Adrenal gland (tissue), 12 donors: ENCODE measurements around the gene CCN6. TPM values are rescaled to one million over a fixed set of nuclear protein-coding genes. Genes with fewer than 3 reads are reported as not detected.
A peak's percentile ranks its signal among the peaks of the same experiment; 100 is the strongest.
"Not testable (repeated sequence)": the region's sequence is repeated elsewhere in the genome, so short reads cannot be mapped to it uniquely, and the experiment has no call there.

Experiments used
- DNase-seq, 7 donors: peaks; one replicate each; pipeline ENCODE4 v3.0.0-alpha.2; 2019 to 2020
- H3K27ac ChIP-seq, 5 donors: fragments of 200-600 bp; sonication (generic) in 4 of 5; 1 replicate in 3 of 5; 2 replicates in 2 of 5; pipeline versions ENCODE4 v1.5.1 to v1.8.0; 2016 to 2020; ENCODE audit warnings: mild to moderate bottlenecking in 1 of 5
- H3K27me3 ChIP-seq: fragments of 200-600 bp; 2 replicates; pipeline ENCODE4 v1.8.0; 2021
- H3K36me3 ChIP-seq, 2 donors: fragments of 200-600 bp; replicated peaks in 1 of 2; 1 replicate in 1 of 2; 2 replicates in 1 of 2; pipeline versions ENCODE4 v1.5.1 to v1.8.0; 2018 to 2022
- H3K4me1 ChIP-seq, 2 donors: fragments of 200-600 bp; replicated peaks in 1 of 2; 1 replicate in 1 of 2; 2 replicates in 1 of 2; pipeline versions ENCODE4 v1.5.1 to v1.8.0; 2018 to 2021
- H3K4me3 ChIP-seq, 4 donors: fragments of 200-600 bp; sonication (generic) in 3 of 4; one replicate each; pipeline ENCODE4 v1.5.1; 2016 to 2018
- H3K9me3 ChIP-seq, 3 donors: fragments of 200-600 bp; sonication (generic) in 1 of 3; replicated peaks in 1 of 3; 1 replicate in 2 of 3; 2 replicates in 1 of 3; pipeline versions ENCODE4 v1.5.1 to v1.8.0; 2016 to 2021
- POLR2A ChIP-seq, 2 donors: fragments of 450-650 bp; IDR thresholded peaks; one replicate each; pipeline ENCODE4 v1.6.1; 2017; ENCODE audit warnings: antibody characterized with exemption in 2 of 2, mild to moderate bottlenecking in 2 of 2, moderate library complexity in 1 of 2
- WGBS, 4 donors: extraction: QIAGEN DNeasy Blood & Tissue Kit in 2 of 4; methylation state at CpG; one replicate each; pipeline versions ENCODE4 v1.1.5 to v1.1.7; 2013 to 2017; 5-methylcytosine and 5-hydroxymethylcytosine counted together
- intact Hi-C, 2 donors: fragments of 100-400 bp; cut with DNase I; formaldehyde crosslinking; loops; one replicate each; pipeline versions ENCODE4 v1.14.1 to v1.15.0; 2022 to 2023
- polyA plus RNA-seq, 3 donors: library from polyadenylated mRNA; stranded (reverse); fragments of 200-250 nt in 2 of 3; fragments of 350-450 nt in 1 of 3; fragmentation: Illumina TruSeq in 1 of 3; extraction: RNeasy Lipid Tissue Mini Kit (QIAGEN cat#74804) in 1 of 3; gene quantifications; one replicate each; pipeline ENCODE4 v1.2.3, GENCODE V29; 2013 to 2014
- total RNA-seq, 9 donors: library from RNA; depleted of rRNA in 4 of 9; stranded (reverse); fragments of >200 nt in 4 of 9; fragments of 120-200 nt in 1 of 9; fragmentation: NEBNext Ultra II Directional in 1 of 9; extraction: Animal tissue kit (Norgen Biotek cat#: 25700) in 1 of 9; gene quantifications; one replicate each; pipeline versions ENCODE4 v1.1.0 to v1.2.4, GENCODE V29; 2013 to 2023
- TF ChIP-seq, protein P1 (sequence below), 6 experiments: fragments of 450-650 bp in 4 of 6; fragments of 200-600 bp in 2 of 6; sonication (generic) in 1 of 6; IDR thresholded peaks; 1 replicate in 5 of 6; 2 replicates in 1 of 6; pipeline versions ENCODE4 v1.5.1 to v1.8.0; 2016 to 2021; ENCODE audit warnings: antibody characterized with exemption in 6 of 6, mild to moderate bottlenecking in 2 of 6, moderate library complexity in 1 of 6
- donor health status: healthy with polysubstance abuse.
- donor health status: Bipolar disorder and iron deficiency.
- donor health status: DM: yes; HTN: yes; CAD: no.
- donor health status: DM: no; HTN: no; CAD: no.
- donor health status: DM: no; HTN: no; CAD: no.
- donor health status: DM: yes; HTN: yes; CAD: no.

The CCN6 gene
- total and polyA plus RNA-seq, 12 donors, result not detected

GRCh38 chr6:112044856-112045255 is 9.0 kb upstream of the CCN6 start:
- intact Hi-C loops, result loop anchor here (5.0 kb wide), 1 partner anchor 338 kb away; no protein-coding TSS in a partner anchor
- TF ChIP-seq, protein P1, sequence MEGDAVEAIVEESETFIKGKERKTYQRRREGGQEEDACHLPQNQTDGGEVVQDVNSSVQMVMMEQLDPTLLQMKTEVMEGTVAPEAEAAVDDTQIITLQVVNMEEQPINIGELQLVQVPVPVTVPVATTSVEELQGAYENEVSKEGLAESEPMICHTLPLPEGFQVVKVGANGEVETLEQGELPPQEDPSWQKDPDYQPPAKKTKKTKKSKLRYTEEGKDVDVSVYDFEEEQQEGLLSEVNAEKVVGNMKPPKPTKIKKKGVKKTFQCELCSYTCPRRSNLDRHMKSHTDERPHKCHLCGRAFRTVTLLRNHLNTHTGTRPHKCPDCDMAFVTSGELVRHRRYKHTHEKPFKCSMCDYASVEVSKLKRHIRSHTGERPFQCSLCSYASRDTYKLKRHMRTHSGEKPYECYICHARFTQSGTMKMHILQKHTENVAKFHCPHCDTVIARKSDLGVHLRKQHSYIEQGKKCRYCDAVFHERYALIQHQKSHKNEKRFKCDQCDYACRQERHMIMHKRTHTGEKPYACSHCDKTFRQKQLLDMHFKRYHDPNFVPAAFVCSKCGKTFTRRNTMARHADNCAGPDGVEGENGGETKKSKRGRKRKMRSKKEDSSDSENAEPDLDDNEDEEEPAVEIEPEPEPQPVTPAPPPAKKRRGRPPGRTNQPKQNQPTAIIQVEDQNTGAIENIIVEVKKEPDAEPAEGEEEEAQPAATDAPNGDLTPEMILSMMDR (IDR thresholded peaks at IDR 0.05), result no peak
- TF ChIP-seq POLR2A (IDR thresholded peaks at IDR 0.05), result no peak
- Histone ChIP-seq H3K36me3 (no peaks in the 10 kb centered on the region), H3K9me3 (no peaks in the 10 kb centered on the region), H3K4me1 (peaks cover 0 to 16% of the 10 kb centered on the region in 2 donors), H3K4me3 (no peak overlapping the region), H3K27ac (peak overlapping the region in 2 of 5 donors; percentile 41 to 60), H3K27me3 (no peaks in the 10 kb centered on the region)
- peak in 6 of 7 donors; percentile 45 to 73 (median 57) for DNase-seq
- WGBS, 4 donors, result 28 to 44% (median 32%) methylated on average over 3 of the region's 3 CpGs

GRCh38 chr6:112047523-112047922 is 6.4 kb upstream of the CCN6 start:
- H3K4me1 ChIP-seq, result peaks cover 0 to 16% of the 10 kb centered on the region in 2 donors
- intact Hi-C loops, H3K36me3 ChIP-seq, DNase-seq, H3K27ac ChIP-seq, H3K27me3 ChIP-seq, H3K4me3 ChIP-seq, H3K9me3 ChIP-seq: not testable (repeated sequence)
- WGBS, 4 donors, result 94 to 99% (median 97%) methylated on average over 7 to 25 of the region's 25 CpGs

GRCh38 chr6:112049026-112049799 is 4.7 kb upstream of the CCN6 start:
- Histone ChIP-seq H3K27ac (no peak overlapping the region), H3K36me3 (no peaks in the 10 kb centered on the region), H3K27me3 (no peaks in the 10 kb centered on the region), H3K4me3 (no peak overlapping the region), H3K9me3 (no peaks in the 10 kb centered on the region), H3K4me1 (peaks cover 0 to 12% of the 10 kb centered on the region in 2 donors)
- peak in 1 of 7 donors; percentile 24 for DNase-seq
- WGBS, 4 donors, result 66 to 89% (median 76%) methylated on average over 6 of the region's 6 CpGs
- TF ChIP-seq POLR2A (IDR thresholded peaks at IDR 0.05), result no peak
- TF ChIP-seq, protein P1 (IDR thresholded peaks at IDR 0.05), result no peak
- intact Hi-C loops, result no loop called here

- TF ChIP-seq, protein P1 (IDR thresholded peaks at IDR 0.05), result no peak
- no peak for TF ChIP-seq POLR2A (IDR thresholded peaks at IDR 0.05)
- WGBS, 4 donors, result 91 to 98% (median 96%) methylated on average over 7 of the region's 7 CpGs
- H3K36me3 ChIP-seq, result no peaks in the 10 kb centered on the region
- H3K9me3 ChIP-seq, result no peaks in the 10 kb centered on the region
- no peak overlapping the region for H3K4me3 ChIP-seq
- H3K27ac ChIP-seq, result no peak overlapping the region
- H3K4me1 ChIP-seq, result peaks cover 0 to 4% of the 10 kb centered on the region in 2 donors
- intact Hi-C loops, result no loop called here
- no peaks in the 10 kb centered on the region for H3K27me3 ChIP-seq
- no peak for DNase-seq
Measured at GRCh38 chr6:112049996-112050395, 3.9 kb upstream of the CCN6 start.

DNA sequence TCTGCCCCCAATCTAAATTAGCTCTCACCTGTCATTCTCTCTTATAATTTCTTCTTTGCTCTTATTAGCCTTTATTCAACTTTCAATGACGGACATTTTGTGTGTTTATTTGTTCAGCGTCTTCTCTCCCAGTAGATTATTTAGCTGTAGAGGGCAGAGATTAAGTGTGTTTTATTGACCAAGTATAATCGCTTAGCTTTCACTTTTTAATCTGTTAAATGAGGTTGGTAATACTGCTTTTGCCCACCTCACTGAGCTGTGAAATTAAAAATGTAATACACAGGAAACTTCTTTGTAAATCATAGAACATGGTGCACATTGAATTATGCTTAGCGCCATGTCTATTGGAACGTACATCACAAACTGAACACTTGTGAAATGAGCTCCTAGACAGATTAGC is 3.5 kb upstream of the CCN6 start:
- H3K36me3 ChIP-seq, result no peaks in the 10 kb centered on the region
- DNase-seq, result no peak
- intact Hi-C loops, result no loop called here
- TF ChIP-seq POLR2A (IDR thresholded peaks at IDR 0.05), result no peak
- TF ChIP-seq, protein P1 (IDR thresholded peaks at IDR 0.05), result no peak
- no peaks in the 10 kb centered on the region for H3K4me1 ChIP-seq
- no peaks in the 10 kb centered on the region for H3K27me3 ChIP-seq
- H3K27ac ChIP-seq, result no peak overlapping the region
- no peaks in the 10 kb centered on the region for H3K9me3 ChIP-seq
- no peak overlapping the region for H3K4me3 ChIP-seq
- WGBS, 4 donors, result 90 to 97% (median 94%) methylated on average over 5 of the region's 5 CpGs

- H3K36me3 ChIP-seq, H3K4me3 ChIP-seq, H3K27me3 ChIP-seq, H3K27ac ChIP-seq, intact Hi-C loops, H3K4me1 ChIP-seq, DNase-seq, H3K9me3 ChIP-seq: not testable (repeated sequence)
- 79 to 92% (median 86%) methylated on average over 4 of the region's 4 CpGs for WGBS, 4 donors
Measured at GRCh38 chr6:112051251-112051740, 2.6 kb upstream of the CCN6 start.
